Activated CD4-positive, alpha-beta T cell treated with anti-CD3 and anti-CD28 coated beads for 4 hours (primary cell): Measurements from ENCODE around the gene UNKL.

ENCODE experiments used
- DNase-seq, 2 donors: peaks; one replicate each; pipeline ENCODE4 v3.0.0-alpha.2; 2020

Gene UNKL

GRCh38 chr16:1430214-1430758 is 15.8 kb upstream of the UNKL start:
- no peak for DNase-seq

GRCh38 chr16:1429631-1430030 is 15.1 kb upstream of the UNKL start:
- no peak for DNase-seq

GRCh38 chr16:1429012-1429411 is 14.5 kb upstream of the UNKL start:
- no peak for DNase-seq

- peak; percentile 22 to 24 for DNase-seq
Measured at GRCh38 chr16:1428511-1428910, 14.0 kb upstream of the UNKL start.

GRCh38 chr16:1427473-1428461 is 13.3 kb upstream of the UNKL start:
- DNase-seq, result no peak

GRCh38 chr16:1426734-1427471 is 12.4 kb upstream of the UNKL start:
- DNase-seq, result no peak

GRCh38 chr16:1425616-1426370 is 11.3 kb upstream of the UNKL start:
- no peak for DNase-seq

GRCh38 chr16:1424028-1424427 is 9.5 kb upstream of the UNKL start:
- no peak for DNase-seq

GRCh38 chr16:1422076-1422475 is 7.6 kb upstream of the UNKL start:
- DNase-seq, result no peak

GRCh38 chr16:1420111-1420539 is 5.6 kb upstream of the UNKL start:
- no peak for DNase-seq

GRCh38 chr16:1416521-1416941 is 2.0 kb upstream of the UNKL start:
- DNase-seq, result no peak

GRCh38 chr16:1413684-1414531 is 596 bp downstream of the UNKL start:
- peak; percentile 55 to 59 for DNase-seq

- DNase-seq, result no peak
Measured at GRCh38 chr16:1412847-1413246, 1.7 kb downstream of the UNKL start.

- DNase-seq, result peak; percentile 97 to 98
Measured at GRCh38 chr16:1408171-1408837, 6.2 kb downstream of the UNKL start.

GRCh38 chr16:1407753-1408152 is 6.8 kb downstream of the UNKL start:
- no peak for DNase-seq

- DNase-seq, result no peak
Measured at GRCh38 chr16:1403733-1404132, 10.8 kb downstream of the UNKL start.

- DNase-seq, result no peak
Measured at GRCh38 chr16:1403036-1403435, 11.5 kb downstream of the UNKL start.

GRCh38 chr16:1401758-1402154 is 12.7 kb downstream of the UNKL start:
- DNase-seq, result no peak

GRCh38 chr16:1401061-1401757 is 13.3 kb downstream of the UNKL start:
- no peak for DNase-seq

GRCh38 chr16:1398826-1399581 is 15.5 kb downstream of the UNKL start:
- no peak for DNase-seq
